PC-3 (cell line): ENCODE data around the gene OR4M1. TPM values are rescaled to one million over a fixed set of nuclear protein-coding genes. Genes with fewer than 3 reads are reported as not detected.
"Not testable (repeated sequence)": the region's sequence is repeated elsewhere in the genome, so short reads cannot be mapped to it uniquely, and the experiment has no call there.

Source experiments
- ATAC-seq: fragments of 200-7000 bp; cut with Tn5 transposase; 2 replicates; pipeline ENCODE4 v1.9.1; 2020; ENCODE audit warnings: mild to moderate bottlenecking, moderate library complexity
- BruUV-seq: library from RNA; stranded (reverse); fragments of 400-500 nt; replicated peaks from 2 replicates; lab custom pipeline; 2021; lab: Mats Ljungman, UMichigan
- CTCF ChIA-PET: fragments of 300-600 bp; sonication (Branson Sonifier 250); formaldehyde crosslinking; loops from one replicate; lab custom pipeline; 2022; ENCODE audit warnings: antibody characterized with exemption; lab: Charles Lee
- POLR2A ChIA-PET: fragments of 300-600 bp; sonication (Branson Sonifier 250); formaldehyde crosslinking; loops from one replicate; lab custom pipeline; 2022; ENCODE audit warnings: antibody characterized with exemption; ENCODE audit not compliant: unreplicated experiment; lab: Charles Lee
- DNase-seq: peaks from one replicate; pipeline ENCODE4 v3.0.0-alpha.2; 2015
- H2AFZ ChIP-seq: fragments of 300-600 bp; sonication (generic); 2 replicates; pipeline ENCODE4 v1.6.0; 2016; ENCODE audit warnings: antibody characterized with exemption, low read length
- H3F3A ChIP-seq: fragments of 300-600 bp; sonication (generic); one replicate; pipeline ENCODE4 v1.6.0; 2017; ENCODE audit warnings: antibody characterized with exemption, low read length, control low read depth, mild to moderate bottlenecking; ENCODE audit not compliant: unreplicated experiment
- H3K27ac ChIP-seq: fragments of 300-600 bp; sonication (generic); 2 replicates; pipeline ENCODE4 v1.5.1; 2016; ENCODE audit warnings: mild to moderate bottlenecking, low read length
- H3K27me3 ChIP-seq: fragments of 300-600 bp; sonication (generic); 2 replicates; pipeline ENCODE4 v1.6.1; 2016; ENCODE audit warnings: low read length, mixed read lengths
- H3K36me3 ChIP-seq: fragments of 300-600 bp; sonication (generic); 2 replicates; pipeline ENCODE4 v1.6.1; 2016; ENCODE audit warnings: low read depth, mixed run types, low read length, mixed read lengths
- H3K4me1 ChIP-seq: fragments of 300-600 bp; sonication (generic); 2 replicates; pipeline ENCODE4 v1.5.1; 2016; ENCODE audit warnings: low read length; ENCODE audit not compliant: insufficient read depth
- H3K4me2 ChIP-seq: fragments of 300-600 bp; sonication (generic); 2 replicates; pipeline ENCODE4 v1.6.0; 2016; ENCODE audit warnings: low read length
- H3K4me3 ChIP-seq: fragments of 300-600 bp; sonication (generic); 2 replicates; pipeline ENCODE4 v1.5.1; 2016; ENCODE audit warnings: mild to moderate bottlenecking, low read length, mixed read lengths
- H3K79me2 ChIP-seq: fragments of 300-600 bp; sonication (generic); 2 replicates; pipeline ENCODE4 v1.6.1; 2017; ENCODE audit warnings: low read length, mixed read lengths
- H3K9ac ChIP-seq: fragments of 300-600 bp; sonication (generic); 2 replicates; pipeline ENCODE4 v1.6.0; 2016; ENCODE audit warnings: mild to moderate bottlenecking, low read length
- H3K9me2 ChIP-seq: fragments of 300-600 bp; sonication (generic); replicated peaks from 2 replicates; pipeline ENCODE4 v1.6.1; 2016; ENCODE audit warnings: mixed run types, low read length, mixed read lengths
- H3K9me3 ChIP-seq: fragments of 300-600 bp; sonication (generic); 2 replicates; pipeline ENCODE4 v1.6.1; 2016; ENCODE audit warnings: low read length, mixed read lengths
- H4K20me1 ChIP-seq: fragments of 300-600 bp; sonication (generic); 2 replicates; pipeline ENCODE4 v1.6.1; 2016; ENCODE audit warnings: low read length, mixed read lengths
- CTCF ChIP-seq: fragments of 300-600 bp; sonication (generic); conservative IDR thresholded peaks from 2 replicates; pipeline ENCODE4 v1.5.1; 2017; ENCODE audit warnings: antibody characterized with exemption, low read depth, mild to moderate bottlenecking, low read length
- EZH2 ChIP-seq: fragments of 300-600 bp; sonication (generic); IDR thresholded peaks from one replicate; pipeline ENCODE4 v1.6.1; 2017; ENCODE audit warnings: antibody characterized with exemption, mild to moderate bottlenecking, low read length; ENCODE audit not compliant: unreplicated experiment
- EZH2phosphoT487 ChIP-seq: fragments of 300-600 bp; sonication (generic); IDR thresholded peaks from 2 replicates; pipeline ENCODE4 v1.6.1; 2018; ENCODE audit warnings: mild to moderate bottlenecking, antibody characterized with exemption, low read length, borderline replicate concordance
- intact Hi-C: fragments of 100-400 bp; cut with micrococcal nuclease; formaldehyde crosslinking; loops from 2 replicates; pipeline ENCODE4 v1.9.0; 2023
- total RNA-seq: library from RNA; depleted of rRNA; stranded (reverse); fragments of >200 nt; gene quantifications from 2 replicates; pipeline ENCODE4 v1.2.3, GENCODE V29; 2014

OR4M1 gene
- total RNA-seq, 1 experiment from 2014 or later = not detected

DNA sequence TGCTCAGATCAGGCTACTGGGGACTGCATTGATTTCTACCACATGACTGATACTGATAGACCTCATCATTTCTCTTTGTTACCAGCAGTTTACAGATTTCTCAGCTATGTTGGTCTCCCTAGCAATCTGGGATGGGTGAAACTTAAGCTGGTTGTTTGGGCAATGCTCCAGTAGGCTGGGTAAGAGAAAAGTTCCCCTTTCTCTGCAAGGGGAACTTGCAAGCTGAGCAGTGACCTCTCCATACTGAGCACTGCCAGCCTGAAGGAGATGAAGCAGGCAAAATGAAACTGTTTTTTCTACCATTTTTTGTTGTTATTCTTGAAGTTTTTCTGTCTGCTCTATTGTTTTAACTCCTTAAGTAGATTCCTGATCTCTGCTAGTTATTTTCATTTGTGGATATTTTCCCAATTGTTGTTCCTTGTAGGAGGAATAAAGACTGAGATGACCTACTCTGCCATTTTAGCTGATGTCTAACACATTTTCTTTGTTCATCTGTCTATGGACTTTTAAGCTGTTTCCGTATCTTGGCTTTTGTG is 1.3 kb upstream of the OR4M1 start:
- DNase-seq (no peak), ATAC-seq (no peak)
- Histone ChIP-seq H3K9me2 (no peaks in the 10 kb centered on the region), H3K9ac (no peak overlapping the region), H3K4me1 (no peaks in the 10 kb centered on the region), H3K27me3 (no peaks in the 10 kb centered on the region), H3K4me2 (no peak overlapping the region), H3K36me3 (no peaks in the 10 kb centered on the region), H3K9me3 (peaks cover 24% of the 10 kb centered on the region; the same call in 1 of the 2 replicates), H3K27ac (no peak overlapping the region), H3F3A (no peaks in the 10 kb centered on the region), H2AFZ (no peak overlapping the region), H3K4me3 (no peak overlapping the region), H3K79me2 (no peaks in the 10 kb centered on the region), H4K20me1 (no peaks in the 10 kb centered on the region)
- ChIA-PET CTCF (no interaction called here), POLR2A (no interaction called here)
- intact Hi-C loops = no loop called here
- no peak for TF ChIP-seq EZH2phosphoT487
- TF ChIP-seq CTCF = no peak
- TF ChIP-seq EZH2 = no peak
- no TSS peak for BruUV-seq

DNA sequence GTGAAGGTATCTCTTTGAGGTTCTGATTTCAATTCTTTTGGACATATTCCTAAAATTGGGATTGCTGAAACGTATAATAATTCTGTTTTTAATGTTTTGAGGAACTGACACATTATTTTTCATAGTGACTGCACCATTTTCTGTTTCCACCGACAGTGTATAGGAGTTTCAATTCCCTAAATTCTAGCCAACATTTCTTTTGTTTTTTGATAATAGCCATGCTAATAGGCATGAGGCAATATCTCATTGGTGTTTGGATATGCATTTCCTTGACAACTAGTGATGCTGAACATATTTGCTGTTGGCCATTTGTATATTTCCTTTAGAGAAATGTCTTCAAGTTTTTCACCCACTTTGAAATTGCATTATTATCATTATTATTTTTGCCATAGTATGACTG is 850 bp upstream of the OR4M1 start:
- BruUV-seq, H3K4me1 ChIP-seq, DNase-seq, H3K4me3 ChIP-seq, H3K36me3 ChIP-seq, H2AFZ ChIP-seq, ATAC-seq, POLR2A ChIA-PET, H3K27me3 ChIP-seq, H3K27ac ChIP-seq, H3K4me2 ChIP-seq, intact Hi-C loops, H3F3A ChIP-seq, H3K9ac ChIP-seq, H3K79me2 ChIP-seq, H3K9me2 ChIP-seq, CTCF ChIA-PET, H4K20me1 ChIP-seq: not testable (repeated sequence)
- H3K9me3 ChIP-seq = peaks cover 24% of the 10 kb centered on the region; the same call in 1 of the 2 replicates

- ChIA-PET POLR2A (no interaction called here), CTCF (no interaction called here)
- no peak overlapping the region for H3K27ac ChIP-seq
- no peak for DNase-seq
- no peak overlapping the region for H3K4me3 ChIP-seq
- no peak overlapping the region for H2AFZ ChIP-seq
- H3K9ac ChIP-seq = no peak overlapping the region
- intact Hi-C loops = no loop called here
- no peaks in the 10 kb centered on the region for H3K27me3 ChIP-seq
- H3K36me3 ChIP-seq = no peaks in the 10 kb centered on the region
- H4K20me1 ChIP-seq = no peaks in the 10 kb centered on the region
- no peaks in the 10 kb centered on the region for H3K9me2 ChIP-seq
- H3F3A ChIP-seq = no peaks in the 10 kb centered on the region
- H3K4me1 ChIP-seq = no peaks in the 10 kb centered on the region
- H3K4me2 ChIP-seq = no peak overlapping the region
- no peak for ATAC-seq
- peaks cover 20% of the 10 kb centered on the region; the same call in 1 of the 2 replicates for H3K9me3 ChIP-seq
- H3K79me2 ChIP-seq = no peaks in the 10 kb centered on the region
- no TSS peak for BruUV-seq
- TF ChIP-seq CTCF (no peak), EZH2 (no peak), EZH2phosphoT487 (no peak)
These were observed 2.3 kb downstream of the OR4M1 start for GRCh38 chr14:19775587-19775986.

GRCh38 chr14:19785848-19786247 is 12.5 kb downstream of the OR4M1 start:
- POLR2A ChIA-PET, H3K27me3 ChIP-seq, H3K79me2 ChIP-seq, H3K4me3 ChIP-seq, H2AFZ ChIP-seq, H3K9me2 ChIP-seq, H3K4me1 ChIP-seq, BruUV-seq, H3K9ac ChIP-seq, H4K20me1 ChIP-seq, H3K4me2 ChIP-seq, CTCF ChIA-PET, H3K27ac ChIP-seq, H3K9me3 ChIP-seq, ATAC-seq, H3K36me3 ChIP-seq, H3F3A ChIP-seq, DNase-seq, intact Hi-C loops: not testable (repeated sequence)

GRCh38 chr14:19787318-19787717 is 14.0 kb downstream of the OR4M1 start:
- H3F3A ChIP-seq, CTCF ChIA-PET, H3K36me3 ChIP-seq, H2AFZ ChIP-seq, H3K9me3 ChIP-seq, H3K4me3 ChIP-seq, H3K79me2 ChIP-seq, H3K4me2 ChIP-seq, POLR2A ChIA-PET, H3K9me2 ChIP-seq, H3K27ac ChIP-seq, H3K9ac ChIP-seq, H4K20me1 ChIP-seq, ATAC-seq, DNase-seq, intact Hi-C loops, H3K4me1 ChIP-seq, BruUV-seq: not testable (repeated sequence)
- H3K27me3 ChIP-seq = peaks cover 11% of the 10 kb centered on the region; the same call in 1 of the 2 replicates
